Suprapubic skin (tissue), 4 donors: ENCODE measurements around the gene PALB2. TPM values are rescaled to one million over a fixed set of nuclear protein-coding genes. Genes with fewer than 3 reads are reported as not detected.

Experiments used
- DNase-seq, 2 donors: peaks; one replicate each; pipeline ENCODE4 v3.0.0-alpha.2; 2019; ENCODE audit warnings: low spot score in 2 of 2
- H3K27ac ChIP-seq: fragments of 200-600 bp; sonication (generic); one replicate; pipeline ENCODE4 v1.5.1; 2019
- H3K27me3 ChIP-seq: fragments of 200-600 bp; sonication (generic); one replicate; pipeline ENCODE4 v1.5.1; 2019
- H3K36me3 ChIP-seq: fragments of 200-600 bp; sonication (generic); one replicate; pipeline ENCODE4 v1.5.1; 2019
- H3K4me1 ChIP-seq: fragments of 200-600 bp; sonication (generic); one replicate; pipeline ENCODE4 v1.5.1; 2019
- H3K4me3 ChIP-seq: fragments of 200-600 bp; sonication (generic); one replicate; pipeline ENCODE4 v1.5.1; 2019; ENCODE audit warnings: mild to moderate bottlenecking
- H3K9me3 ChIP-seq: fragments of 200-600 bp; sonication (generic); one replicate; pipeline ENCODE4 v1.5.1; 2019
- CTCF ChIP-seq, 2 donors: fragments of 200-600 bp in 1 of 2; fragments of 450-650 bp in 1 of 2; sonication (generic) in 1 of 2; IDR thresholded peaks; one replicate each; pipeline ENCODE4 v1.5.1; 2016 to 2019; ENCODE audit warnings: antibody characterized with exemption in 2 of 2, mild to moderate bottlenecking in 1 of 2, moderate library complexity in 1 of 2
- EP300 ChIP-seq: sonication (generic); formaldehyde crosslinking; IDR thresholded peaks from one replicate; pipeline ENCODE4 v1.6.1; 2017; ENCODE audit warnings: antibody characterized with exemption
- POLR2A ChIP-seq, 2 donors: fragments of 450-650 bp; IDR thresholded peaks; one replicate each; pipeline ENCODE4 v1.6.1; 2017; ENCODE audit warnings: antibody characterized with exemption in 2 of 2, mild to moderate bottlenecking in 2 of 2, moderate library complexity in 2 of 2
- POLR2AphosphoS5 ChIP-seq, 3 donors: sonication (generic); formaldehyde crosslinking; IDR thresholded peaks; one replicate each; pipeline ENCODE4 v1.6.1; 2017; ENCODE audit warnings: antibody characterized with exemption in 3 of 3
- WGBS: methylation state at CpG from one replicate; pipeline ENCODE4 v1.1.5; 2018; 5-methylcytosine and 5-hydroxymethylcytosine counted together
- total RNA-seq, 4 donors: library from RNA; depleted of rRNA; stranded (reverse); fragments of >200 nt; gene quantifications; one replicate each; pipeline ENCODE4 v1.1.0, GENCODE V29; 2016

PALB2 gene
- total RNA-seq, 4 donors from 2014 or later: 11.8 to 16.8 (median 15.8) TPM

- Histone ChIP-seq H3K9me3 (no peaks in the 10 kb centered on the region), H3K4me3 (no peak overlapping the region), H3K36me3 (peaks cover 93% of the 10 kb centered on the region), H3K27me3 (no peaks in the 10 kb centered on the region), H3K27ac (no peak overlapping the region), H3K4me1 (no peaks in the 10 kb centered on the region)
- DNase-seq: no peak
- WGBS: 96% methylated on average over 9 of the region's 9 CpGs
- TF ChIP-seq CTCF (IDR thresholded peaks at IDR 0.05) (no peak), EP300 (no peak), POLR2A (IDR thresholded peaks at IDR 0.05) (no peak), POLR2AphosphoS5 (IDR thresholded peaks at IDR 0.05) (no peak)
Measured at GRCh38 chr16:23572394-23572793, 68.7 kb downstream of the PALB2 start.

GRCh38 chr16:23571895-23572294 is 69.2 kb downstream of the PALB2 start:
- DNase-seq: no peak
- no peak overlapping the region for H3K27ac ChIP-seq
- WGBS: 94% methylated on average over 5 of the region's 5 CpGs
- H3K9me3 ChIP-seq: no peaks in the 10 kb centered on the region
- peaks cover 95% of the 10 kb centered on the region for H3K36me3 ChIP-seq
- TF ChIP-seq EP300: no peak
- no peak for TF ChIP-seq POLR2AphosphoS5 (IDR thresholded peaks at IDR 0.05)
- TF ChIP-seq POLR2A (IDR thresholded peaks at IDR 0.05): no peak
- no peak for TF ChIP-seq CTCF (IDR thresholded peaks at IDR 0.05)
- H3K4me1 ChIP-seq: no peaks in the 10 kb centered on the region
- H3K4me3 ChIP-seq: no peak overlapping the region
- H3K27me3 ChIP-seq: no peaks in the 10 kb centered on the region

- H3K9me3 ChIP-seq: no peaks in the 10 kb centered on the region
- WGBS: 89% methylated on average over 8 of the region's 8 CpGs
- no peak overlapping the region for H3K4me3 ChIP-seq
- TF ChIP-seq CTCF (IDR thresholded peaks at IDR 0.05) (no peak), POLR2A (IDR thresholded peaks at IDR 0.05) (no peak), POLR2AphosphoS5 (IDR thresholded peaks at IDR 0.05) (no peak), EP300 (no peak)
- H3K36me3 ChIP-seq: peaks cover 97% of the 10 kb centered on the region
- no peaks in the 10 kb centered on the region for H3K4me1 ChIP-seq
- H3K27me3 ChIP-seq: no peaks in the 10 kb centered on the region
- no peak for DNase-seq
- no peak overlapping the region for H3K27ac ChIP-seq
Measured at GRCh38 chr16:23570992-23571632, 70.0 kb downstream of the PALB2 start.

GRCh38 chr16:23567602-23568001 is 73.5 kb downstream of the PALB2 start:
- no peaks in the 10 kb centered on the region for H3K9me3 ChIP-seq
- 84% methylated on average over 3 of the region's 3 CpGs for WGBS
- no peak for TF ChIP-seq EP300
- TF ChIP-seq CTCF (IDR thresholded peaks at IDR 0.05): no peak
- no peak for TF ChIP-seq POLR2A (IDR thresholded peaks at IDR 0.05)
- TF ChIP-seq POLR2AphosphoS5 (IDR thresholded peaks at IDR 0.05): no peak
- H3K36me3 ChIP-seq: peaks cover 96% of the 10 kb centered on the region
- H3K27ac ChIP-seq: no peak overlapping the region
- no peaks in the 10 kb centered on the region for H3K27me3 ChIP-seq
- H3K4me3 ChIP-seq: no peak overlapping the region
- peaks cover 6% of the 10 kb centered on the region for H3K4me1 ChIP-seq
- no peak for DNase-seq

GRCh38 chr16:23566724-23567123 is 74.4 kb downstream of the PALB2 start:
- TF ChIP-seq EP300: no peak
- no peak for TF ChIP-seq POLR2A (IDR thresholded peaks at IDR 0.05)
- no peak for TF ChIP-seq POLR2AphosphoS5 (IDR thresholded peaks at IDR 0.05)
- no peak for TF ChIP-seq CTCF (IDR thresholded peaks at IDR 0.05)
- WGBS: 94% methylated on average over 8 of the region's 8 CpGs
- Histone ChIP-seq H3K27me3 (no peaks in the 10 kb centered on the region), H3K4me1 (peaks cover 6% of the 10 kb centered on the region), H3K27ac (no peak overlapping the region), H3K36me3 (peaks cover 95% of the 10 kb centered on the region), H3K9me3 (no peaks in the 10 kb centered on the region), H3K4me3 (no peak overlapping the region)
- no peak for DNase-seq
